H1 (cell line): ENCODE data around the gene GFRA4. TPM values are rescaled to one million over a fixed set of nuclear protein-coding genes. Genes with fewer than 3 reads are reported as not detected.

Experiments
- CTCF ChIA-PET: fragments of 300-600 bp; sonication (Branson Sonifier 250); formaldehyde crosslinking; loops from one replicate; lab custom pipeline; 2021; ENCODE audit not compliant: partially characterized antibody; lab: Charles Lee
- POLR2A ChIA-PET: fragments of 300-600 bp; sonication (Branson Sonifier 250); formaldehyde crosslinking; loops from one replicate; lab custom pipeline; 2021; ENCODE audit warnings: inconsistent platforms; ENCODE audit not compliant: partially characterized antibody; lab: Charles Lee
- DNase-seq, 2 experiments: peaks; one replicate each; pipeline versions ENCODE4 v3.0.0 to v3.0.0-alpha.2; 2010 to 2022; ENCODE audit warnings: low spot score in 2 of 2, low read depth in 1 of 2, mixed read lengths in 1 of 2
- FAIRE-seq: peaks from 2 replicates; lab custom pipeline; 2011; peaks lifted over from hg19 to GRCh38; lab: Jason Lieb, UNC
- H2AFZ ChIP-seq: 2 replicates; pipeline ENCODE4 v1.8.1; 2012; ENCODE audit warnings: low read length, inconsistent platforms
- H2AK5ac ChIP-seq: 2 replicates; pipeline ENCODE4 v1.6.1; 2013; ENCODE audit warnings: low read depth, low read length
- H2BK120ac ChIP-seq: replicated peaks from 2 replicates; pipeline ENCODE3; 2013; ENCODE audit warnings: low read depth, low read length, inconsistent platforms
- H2BK12ac ChIP-seq: 2 replicates; pipeline ENCODE4 v1.6.1; 2013; ENCODE audit warnings: low read depth, low read length
- H2BK15ac ChIP-seq: 2 replicates; pipeline ENCODE4 v1.6.1; 2013; ENCODE audit warnings: low read length
- H2BK20ac ChIP-seq: 2 replicates; pipeline ENCODE4 v1.6.1; 2013; ENCODE audit warnings: low read length
- H2BK5ac ChIP-seq: 2 replicates; pipeline ENCODE4 v1.6.1; 2013; ENCODE audit warnings: low read depth, low read length
- H3K14ac ChIP-seq: 2 replicates; pipeline ENCODE4 v1.6.1; 2013; ENCODE audit warnings: inconsistent platforms; ENCODE audit not compliant: insufficient read length
- H3K18ac ChIP-seq: 2 replicates; pipeline ENCODE4 v1.6.1; 2013; ENCODE audit warnings: low read length; ENCODE audit errors: extremely low read depth
- H3K23ac ChIP-seq: 2 replicates; pipeline ENCODE4 v1.6.1; 2013; ENCODE audit warnings: inconsistent platforms; ENCODE audit not compliant: insufficient read length
- H3K23me2 ChIP-seq: 2 replicates; pipeline ENCODE4 v1.6.1; 2013; ENCODE audit warnings: low read depth, low read length
- H3K27ac ChIP-seq: 2 replicates; pipeline ENCODE4 v1.6.1; 2011; ENCODE audit warnings: low read depth, low read length, inconsistent platforms
- H3K27me3 ChIP-seq, 4 experiments: replicated peaks in 1 of 4; 1 replicate in 1 of 4; 2 replicates in 3 of 4; pipeline versions ENCODE4 v1.6.1 to v1.8.1; 2011 to 2013; ENCODE audit warnings: low read length in 3 of 4, mild to moderate bottlenecking in 3 of 4, inconsistent platforms in 2 of 4, mixed read lengths in 2 of 4, moderate library complexity in 1 of 4; ENCODE audit not compliant: control insufficient read depth in 3 of 4, insufficient read depth in 3 of 4; ENCODE audit errors: extremely low read depth in 1 of 4
- H3K36me3 ChIP-seq, 4 experiments: 2 replicates each; pipeline versions ENCODE4 v1.6.1 to v1.8.1; 2011 to 2013; ENCODE audit warnings: mild to moderate bottlenecking in 4 of 4, low read length in 3 of 4, moderate library complexity in 2 of 4, control low read depth in 1 of 4, inconsistent platforms in 1 of 4; ENCODE audit not compliant: insufficient read depth in 4 of 4, control insufficient read depth in 2 of 4
- H3K4ac ChIP-seq: replicated peaks from 2 replicates; pipeline ENCODE3; 2013; ENCODE audit warnings: low read length, low read depth, mixed read lengths, inconsistent platforms; ENCODE audit not compliant: insufficient read length
- H3K4me1 ChIP-seq, 4 experiments: replicated peaks in 1 of 4; 1 replicate in 1 of 4; 2 replicates in 3 of 4; pipeline versions ENCODE4 v1.6.1 to v1.8.1; 2011 to 2013; ENCODE audit warnings: low read length in 3 of 4, inconsistent platforms in 2 of 4, mixed read lengths in 1 of 4; ENCODE audit not compliant: insufficient read depth in 4 of 4, control insufficient read depth in 3 of 4
- H3K4me2 ChIP-seq, 2 experiments: 2 replicates each; pipeline versions ENCODE4 v1.6.1 to v1.8.1; 2011 to 2013; ENCODE audit warnings: low read depth in 2 of 2, low read length in 2 of 2, control low read depth in 1 of 2, inconsistent platforms in 1 of 2, mild to moderate bottlenecking in 1 of 2; ENCODE audit not compliant: insufficient read depth in 1 of 2
- H3K4me3 ChIP-seq, 4 experiments: fragments of 200-600, 300-600 bp in 1 of 4; sonication (generic), shearing (Covaris generic), sonication (Bioruptor Twin) in 1 of 4; 2 replicates each; pipeline versions ENCODE4 v1.5.1 to v1.8.1; 2011 to 2016; ENCODE audit warnings: low read length in 4 of 4, low read depth in 3 of 4, control low read depth in 2 of 4, inconsistent platforms in 2 of 4, mild to moderate bottlenecking in 2 of 4, mixed read lengths in 1 of 4, moderate library complexity in 1 of 4; ENCODE audit not compliant: insufficient read depth in 2 of 4; ENCODE audit errors: extremely low read depth in 1 of 4
- H3K56ac ChIP-seq: replicated peaks from 2 replicates; pipeline ENCODE3; 2013; ENCODE audit warnings: low read depth, mild to moderate bottlenecking, mixed read lengths, low read length, inconsistent platforms; ENCODE audit not compliant: insufficient read length
- H3K79me1 ChIP-seq: 2 replicates; pipeline ENCODE4 v1.6.1; 2013; ENCODE audit warnings: low read depth, low read length, control low read depth
- H3K79me2 ChIP-seq, 2 experiments: 2 replicates each; pipeline versions ENCODE4 v1.6.1 to v1.8.1; 2012 to 2013; ENCODE audit warnings: low read length in 2 of 2, mild to moderate bottlenecking in 2 of 2, inconsistent platforms in 1 of 2; ENCODE audit not compliant: insufficient read depth in 2 of 2, control insufficient read depth in 1 of 2
- H3K9ac ChIP-seq, 4 experiments: replicated peaks in 1 of 4; 1 replicate in 1 of 4; 2 replicates in 3 of 4; pipeline versions ENCODE4 v1.6.1 to v1.8.1; 2011 to 2013; ENCODE audit warnings: low read depth in 3 of 4, low read length in 3 of 4, control low read depth in 2 of 4, mild to moderate bottlenecking in 2 of 4, moderate library complexity in 2 of 4, inconsistent platforms in 1 of 4; ENCODE audit errors: extremely low read depth in 1 of 4
- H3K9me3 ChIP-seq, 2 experiments: 2 replicates each; pipeline versions ENCODE4 v1.6.1 to v1.8.1; 2012 to 2013; ENCODE audit warnings: mild to moderate bottlenecking in 2 of 2, moderate library complexity in 2 of 2, control low read depth in 1 of 2, inconsistent platforms in 1 of 2, low read depth in 1 of 2, low read length in 1 of 2, mixed read lengths in 1 of 2; ENCODE audit not compliant: insufficient read depth in 2 of 2
- H4K20me1 ChIP-seq, 2 experiments: replicated peaks in 1 of 2; 2 replicates each; pipeline versions ENCODE3 to v1.8.1; 2011 to 2013; ENCODE audit warnings: inconsistent platforms in 2 of 2, low read length in 2 of 2, mild to moderate bottlenecking in 1 of 2; ENCODE audit not compliant: insufficient read depth in 2 of 2, control insufficient read depth in 1 of 2
- H4K5ac ChIP-seq: 2 replicates; pipeline ENCODE4 v1.6.1; 2013; ENCODE audit warnings: low read length, low read depth, mixed read lengths, inconsistent platforms; ENCODE audit not compliant: insufficient read length
- H4K8ac ChIP-seq: 2 replicates; pipeline ENCODE4 v1.8.0; 2013; ENCODE audit warnings: mild to moderate bottlenecking, moderate library complexity, low read length, inconsistent platforms; ENCODE audit not compliant: insufficient read depth; ENCODE audit errors: extremely low read depth
- H4K91ac ChIP-seq: replicated peaks from 2 replicates; pipeline ENCODE3; 2013; ENCODE audit warnings: low read length, mixed read lengths, inconsistent platforms; ENCODE audit not compliant: insufficient read length
- CREB1 ChIP-seq: IDR thresholded peaks from 2 replicates; pipeline ENCODE4 v1.6.1; 2012; ENCODE audit warnings: inconsistent platforms
- EGR1 ChIP-seq: IDR thresholded peaks from 2 replicates; pipeline ENCODE4 v1.6.1; 2011; ENCODE audit warnings: low read depth, low read length, borderline replicate concordance
- EZH2 ChIP-seq: fragments of 200-600 bp; sonication (generic); IDR thresholded peaks from 2 replicates; pipeline ENCODE4 v1.7.1; 2012; ENCODE audit warnings: low read depth, mild to moderate bottlenecking, moderate library complexity, low read length, inconsistent platforms; ENCODE audit not compliant: severe bottlenecking
- FOSL1 ChIP-seq: IDR thresholded peaks from 2 replicates; pipeline ENCODE4 v1.6.1; 2011; ENCODE audit warnings: mild to moderate bottlenecking, low read depth, low read length, moderate library complexity; ENCODE audit not compliant: insufficient read depth
- GABPA ChIP-seq: IDR thresholded peaks from 2 replicates; pipeline ENCODE4 v1.6.1; 2011; ENCODE audit warnings: mild to moderate bottlenecking, low read length, moderate library complexity, borderline replicate concordance; ENCODE audit not compliant: insufficient read depth
- JUN ChIP-seq: IDR thresholded peaks from 2 replicates; pipeline ENCODE4 v1.6.1; 2011; ENCODE audit warnings: low read depth, mild to moderate bottlenecking, improper control_type of control experiment, low read length
- RXRA ChIP-seq: IDR thresholded peaks from 2 replicates; pipeline ENCODE4 v1.6.1; 2011; ENCODE audit warnings: low read depth, mild to moderate bottlenecking, low read length, moderate library complexity; ENCODE audit not compliant: insufficient read depth
- SP4 ChIP-seq: IDR thresholded peaks from 2 replicates; pipeline ENCODE4 v1.6.1; 2012; ENCODE audit warnings: low read length, inconsistent platforms
- TAF1 ChIP-seq: IDR thresholded peaks from 2 replicates; pipeline ENCODE4 v1.6.1; 2011; ENCODE audit warnings: mild to moderate bottlenecking, low read depth, low read length
- TBP ChIP-seq: IDR thresholded peaks from 2 replicates; pipeline ENCODE4 v1.6.1; 2011; ENCODE audit warnings: low read depth, low read length, improper control_type of control experiment
- TCF12 ChIP-seq: IDR thresholded peaks from 2 replicates; pipeline ENCODE4 v1.6.1; 2011; ENCODE audit warnings: low read depth, mild to moderate bottlenecking, low read length
- TEAD4 ChIP-seq: IDR thresholded peaks from 2 replicates; pipeline ENCODE4 v1.6.1; 2012; ENCODE audit warnings: low read depth, low read length, inconsistent platforms, mixed read lengths
- YY1 ChIP-seq: IDR thresholded peaks from 2 replicates; pipeline ENCODE4 v1.6.1; 2011; ENCODE audit warnings: low read depth, mild to moderate bottlenecking, low read length
- ZNF274 ChIP-seq: IDR thresholded peaks from 2 replicates; pipeline ENCODE4 v1.7.0; 2012; ENCODE audit warnings: low read length, borderline replicate concordance; ENCODE audit errors: extremely low read depth
- WGBS, 2 experiments: shearing (Covaris generic) in 1 of 2; methylation state at CpG; one replicate each; pipeline versions ENCODE4 v1.1.6 to v1.1.7; 2013 to 2015; ENCODE audit warnings: low lambda C conversion rate in 2 of 2, mixed read lengths in 2 of 2, inconsistent platforms in 1 of 2, low coverage in 1 of 2, missing lambda C conversion rate in 1 of 2; ENCODE audit not compliant: insufficient replicate concordance in 2 of 2, insufficient coverage in 1 of 2, insufficient read length in 1 of 2; ENCODE audit errors: extremely low coverage in 1 of 2, missing lambda C conversion rate in 1 of 2; 5-methylcytosine and 5-hydroxymethylcytosine counted together
- polyA plus RNA-seq, 7 experiments: library from polyadenylated mRNA; depleted of rRNA in 3 of 7; stranded (reverse) in 5 of 7; unstranded in 2 of 7; fragments of >200 nt in 5 of 7; fragments of 200-250 nt in 2 of 7; gene quantifications; 1 replicate in 5 of 7; 2 replicates in 1 of 7; 4 replicates in 1 of 7; pipeline versions ENCODE4 v1.2.1 to v1.2.3, GENCODE V29; 2011 to 2013; ENCODE audit warnings: missing spikeins in 2 of 7, mixed read lengths in 2 of 7
- total RNA-seq: library from RNA; stranded (reverse); fragmentation: NEBNext Ultra II Directional; extraction: Animal tissue kit (Norgen Biotek cat#: 25700); gene quantifications from 2 replicates; pipeline ENCODE4 v1.2.1, GENCODE V29; 2021

The GFRA4 gene
- total and polyA plus RNA-seq, 2 of the 8 experiments (the other 6 are each of a cell fraction or from before 2014, with no cell fraction given): 0.05 TPM; not detected in 1

GRCh38 chr20:3614466-3614865, 48.7 kb downstream of the GFRA4 start:
- Histone ChIP-seq H4K8ac (no peak overlapping the region), H3K23ac (no peak overlapping the region), H3K18ac (no peak overlapping the region), H3K4me3 (no peak overlapping the region), H3K27me3 (no peaks in the 10 kb centered on the region), H3K56ac (no peak overlapping the region), H2AFZ (no peak overlapping the region), H4K91ac (no peak overlapping the region), H3K14ac (no peak overlapping the region), H2BK120ac (no peak overlapping the region), H3K79me2 (no peaks in the 10 kb centered on the region), H3K9ac (no peak overlapping the region), H3K4me2 (no peak overlapping the region), H3K36me3 (no peaks in the 10 kb centered on the region), H3K79me1 (no peaks in the 10 kb centered on the region), H3K4ac (no peak overlapping the region), H2BK12ac (no peak overlapping the region), H3K27ac (no peak overlapping the region), H2AK5ac (no peak overlapping the region), H3K4me1 (no peaks in the 10 kb centered on the region), H3K9me3 (no peaks in the 10 kb centered on the region), H3K23me2 (no peaks in the 10 kb centered on the region), H2BK20ac (no peak overlapping the region), H4K20me1 (no peaks in the 10 kb centered on the region), H2BK15ac (no peak overlapping the region), H4K5ac (no peak overlapping the region), H2BK5ac (no peak overlapping the region)
- no peak for DNase-seq
- ChIA-PET POLR2A (no interaction called here), CTCF (interaction anchor here (0.8 to 2.8 kb wide), 3 partner anchors 19 to 51 kb away, joined by 3 to 11 read pairs (median 3); no protein-coding TSS in a partner anchor)
- 94% methylated on average over 5 of the region's 5 CpGs; no CpG with 5 or more reads in 1 of the 2 experiments for WGBS, 2 experiments
- no peak for FAIRE-seq
- TF ChIP-seq EGR1 (no peak), YY1 (no peak), EZH2 (no peak), ZNF274 (no peak), TBP (no peak), CREB1 (no peak), GABPA (no peak), JUN (no peak), TAF1 (no peak), RXRA (no peak), TEAD4 (no peak), FOSL1 (no peak), SP4 (no peak), TCF12 (no peak)
